ENCODE measurements around the gene NKX2-4. TPM values are rescaled to one million over a fixed set of nuclear protein-coding genes. Genes with fewer than 3 reads are reported as not detected.

Gene NKX2-4
- total RNA-seq (ENCODE audit: low replicate concordance), result under 0.01 TPM in 1 of 2 replicates, not detected in the other

GRCh38 chr20:21397341-21398108, at the start of gene NKX2-4:
NKX2-4 (minus strand) TSS chr20:21397526; CDS start chr20:21397399, 127 bp downstream.

Other genes with a start within 250 kb of the NKX2-4 start
- 55.1 and 70.1 TPM in 2 replicates for gene XRN2, start 94.2 kb downstream of the NKX2-4 start, total RNA-seq (ENCODE audit: low replicate concordance)
- not detected in 2 replicates for gene NKX2-2, start 116.5 kb upstream of the NKX2-4 start, total RNA-seq (ENCODE audit: low replicate concordance)

Data from smooth muscle cell of the coronary artery (primary cell).